NCI-H2196 treated with DMSO at 0.1 percent for 48 hours (cell line): ENCODE data around the gene GATA6.

Experiments used
- DNase-seq: peaks from one replicate; lab custom pipeline; 2025; ENCODE audit not compliant: unreplicated experiment; lab: John Stamatoyannopoulos, UW

The GATA6 gene

GRCh38 chr18:22238036-22238435 lies 68.6 kb downstream of the GATA6 start:
- no peak for DNase-seq

DNA sequence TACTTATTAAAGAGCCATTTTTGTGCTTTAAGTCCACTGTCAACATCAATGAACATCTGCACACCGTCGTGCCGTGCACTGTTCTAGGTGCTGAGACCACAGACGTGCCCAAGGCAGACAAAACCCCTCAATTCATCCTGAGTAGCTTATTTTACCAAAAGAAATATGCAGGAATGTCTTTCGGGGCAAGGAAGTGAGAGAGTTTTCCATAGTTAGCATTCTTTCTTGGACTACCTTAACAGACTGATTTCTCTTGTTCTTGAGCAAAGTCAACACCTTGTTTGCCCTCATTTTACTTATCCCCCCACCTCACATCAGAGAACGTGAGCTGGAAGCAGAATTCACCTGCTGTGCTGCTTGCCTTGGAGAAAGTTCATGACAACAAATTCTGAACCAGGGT lies 69.3 kb downstream of the GATA6 start:
- no peak for DNase-seq

- DNase-seq: no peak
These were observed 72.6 kb downstream of the GATA6 start for GRCh38 chr18:22241921-22242361.

DNA sequence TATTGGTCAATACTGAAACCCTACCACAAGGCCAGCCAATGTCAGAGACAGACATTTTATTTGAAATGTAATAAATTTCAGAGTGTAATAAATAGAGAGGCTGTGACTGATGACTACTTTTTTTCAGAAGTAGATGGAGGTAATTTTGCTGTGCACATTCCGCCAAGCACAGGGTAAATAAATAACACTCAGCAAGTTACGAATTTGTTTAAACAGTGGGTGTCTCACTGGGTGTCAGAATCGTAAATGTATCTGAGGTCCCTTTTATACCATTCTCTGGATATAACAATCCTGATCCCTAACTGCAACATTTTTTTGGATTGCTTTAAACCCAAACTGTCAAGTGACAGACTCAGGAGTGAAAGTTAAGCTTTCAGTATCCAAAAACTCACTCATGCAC lies 74.1 kb downstream of the GATA6 start:
- no peak for DNase-seq

DNA sequence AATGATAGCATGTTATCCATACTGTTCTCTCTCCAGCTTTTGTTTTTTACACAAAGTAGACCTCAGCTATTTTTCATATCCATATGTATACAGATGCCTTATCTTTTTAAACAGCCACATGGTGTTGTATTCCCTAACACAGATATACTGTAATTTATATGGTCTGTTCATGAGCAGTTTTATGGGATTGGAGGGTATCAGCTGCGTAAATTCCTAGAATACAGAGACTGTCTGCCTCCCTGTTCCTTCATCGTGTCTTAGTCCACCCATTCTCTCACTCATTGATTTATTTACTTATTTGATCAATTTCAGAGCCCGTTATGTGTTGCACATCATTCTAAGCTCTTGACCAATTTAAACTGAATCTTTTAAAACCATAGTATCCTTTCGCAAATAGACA lies 80.6 kb downstream of the GATA6 start:
- no peak for DNase-seq

DNA sequence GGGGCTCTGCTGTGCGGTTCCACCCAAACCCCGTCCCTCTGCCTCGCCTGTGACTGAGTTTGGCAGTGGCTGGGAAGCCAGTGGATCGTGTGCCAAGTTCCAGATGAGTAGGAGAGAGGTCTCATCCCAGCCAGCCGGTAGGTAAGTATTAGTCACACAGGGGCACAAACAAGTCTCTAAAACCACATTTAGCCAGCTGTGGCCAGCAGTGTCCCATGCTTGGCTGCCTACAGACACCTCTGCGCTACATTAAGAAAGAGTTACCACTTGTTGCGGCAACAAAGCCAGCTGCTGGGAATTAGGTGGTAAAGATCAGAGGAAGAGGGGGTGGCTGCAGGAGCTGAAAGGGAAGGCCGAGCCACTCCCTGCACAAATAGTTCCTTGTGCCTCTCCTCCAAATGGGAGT lies 81.2 kb downstream of the GATA6 start:
- no peak for DNase-seq
